Measurements from ENCODE around the gene ZNF512B. TPM values are rescaled to one million over a fixed set of nuclear protein-coding genes. Genes with fewer than 3 reads are reported as not detected.

The ZNF512B gene
- total RNA-seq, 1 donor from 2014 or later = 12.0 TPM

DNA sequence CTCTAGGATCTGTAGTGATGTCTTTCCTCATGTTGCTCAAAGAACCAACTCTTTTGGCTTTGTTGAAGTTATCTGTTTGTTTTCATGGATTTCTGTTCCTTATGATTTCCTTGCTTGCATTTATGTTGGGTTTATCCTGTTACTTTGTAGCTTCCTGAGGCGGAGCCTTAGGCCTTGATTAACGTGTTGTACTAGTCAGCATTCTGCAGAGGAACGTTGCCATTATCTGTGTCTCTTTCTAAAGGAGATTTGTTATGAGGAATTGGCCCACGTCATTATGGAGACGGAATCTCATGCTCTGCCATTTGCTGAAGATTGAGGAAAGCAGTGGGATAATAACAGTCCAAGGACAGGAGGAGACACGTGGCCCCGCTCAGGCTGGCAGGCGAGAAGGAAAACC is 43.4 kb downstream of the ZNF512B start:
- Mint-ChIP-seq H3K27me3 (no peaks in the 10 kb centered on the region), H3K27ac (no peak overlapping the region), H3K4me1 (no peaks in the 10 kb centered on the region), H3K4me3 (no peak overlapping the region), H3K36me3 (ENCODE audit: low read depth) (peaks cover 48% of the 10 kb centered on the region), H3K9me3 (no peaks in the 10 kb centered on the region)
- TF ChIP-seq, protein P1, sequence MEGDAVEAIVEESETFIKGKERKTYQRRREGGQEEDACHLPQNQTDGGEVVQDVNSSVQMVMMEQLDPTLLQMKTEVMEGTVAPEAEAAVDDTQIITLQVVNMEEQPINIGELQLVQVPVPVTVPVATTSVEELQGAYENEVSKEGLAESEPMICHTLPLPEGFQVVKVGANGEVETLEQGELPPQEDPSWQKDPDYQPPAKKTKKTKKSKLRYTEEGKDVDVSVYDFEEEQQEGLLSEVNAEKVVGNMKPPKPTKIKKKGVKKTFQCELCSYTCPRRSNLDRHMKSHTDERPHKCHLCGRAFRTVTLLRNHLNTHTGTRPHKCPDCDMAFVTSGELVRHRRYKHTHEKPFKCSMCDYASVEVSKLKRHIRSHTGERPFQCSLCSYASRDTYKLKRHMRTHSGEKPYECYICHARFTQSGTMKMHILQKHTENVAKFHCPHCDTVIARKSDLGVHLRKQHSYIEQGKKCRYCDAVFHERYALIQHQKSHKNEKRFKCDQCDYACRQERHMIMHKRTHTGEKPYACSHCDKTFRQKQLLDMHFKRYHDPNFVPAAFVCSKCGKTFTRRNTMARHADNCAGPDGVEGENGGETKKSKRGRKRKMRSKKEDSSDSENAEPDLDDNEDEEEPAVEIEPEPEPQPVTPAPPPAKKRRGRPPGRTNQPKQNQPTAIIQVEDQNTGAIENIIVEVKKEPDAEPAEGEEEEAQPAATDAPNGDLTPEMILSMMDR (IDR thresholded peaks at IDR 0.05) = no peak
- no peak for ATAC-seq (ENCODE audit: low read depth)
- DNase-seq = no peak
- POLR2A ChIA-PET = interaction anchor here (0.6 kb wide), 1 partner anchor 142 kb away, joined by 11 read pairs; no protein-coding TSS in a partner anchor
- CTCF ChIA-PET = no interaction called here
- intact Hi-C loops (cut with micrococcal nuclease) = no loop called here

DNA sequence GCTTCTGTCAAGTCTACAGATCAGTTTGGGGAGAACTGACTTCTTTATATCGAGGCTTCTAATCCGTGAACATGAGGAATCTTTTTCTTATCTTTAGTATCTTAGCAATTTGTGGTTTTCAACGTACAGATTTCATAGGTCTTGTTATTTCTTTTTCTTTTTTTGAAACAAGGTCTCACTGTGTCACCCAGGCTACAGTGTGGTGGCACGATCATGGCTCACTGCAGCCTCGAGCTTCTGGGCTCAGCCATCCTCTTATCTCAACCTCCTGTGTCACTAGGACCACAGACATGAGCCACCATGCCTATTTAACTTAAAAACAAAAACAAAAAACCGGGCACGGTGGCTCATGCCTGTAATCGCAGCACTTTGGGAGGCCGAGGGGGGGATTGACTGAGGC is 45.5 kb downstream of the ZNF512B start:
- POLR2A ChIA-PET = no interaction called here
- Mint-ChIP-seq H3K27ac (no peak overlapping the region), H3K27me3 (no peaks in the 10 kb centered on the region), H3K4me1 (no peaks in the 10 kb centered on the region), H3K36me3 (ENCODE audit: low read depth) (peaks cover 34% of the 10 kb centered on the region), H3K9me3 (no peaks in the 10 kb centered on the region), H3K4me3 (no peak overlapping the region)
- intact Hi-C loops (cut with micrococcal nuclease) = no loop called here
- CTCF ChIA-PET = no interaction called here
- DNase-seq (no peak), ATAC-seq (ENCODE audit: low read depth) (no peak)
- TF ChIP-seq, protein P1 (IDR thresholded peaks at IDR 0.05) = no peak

DNA sequence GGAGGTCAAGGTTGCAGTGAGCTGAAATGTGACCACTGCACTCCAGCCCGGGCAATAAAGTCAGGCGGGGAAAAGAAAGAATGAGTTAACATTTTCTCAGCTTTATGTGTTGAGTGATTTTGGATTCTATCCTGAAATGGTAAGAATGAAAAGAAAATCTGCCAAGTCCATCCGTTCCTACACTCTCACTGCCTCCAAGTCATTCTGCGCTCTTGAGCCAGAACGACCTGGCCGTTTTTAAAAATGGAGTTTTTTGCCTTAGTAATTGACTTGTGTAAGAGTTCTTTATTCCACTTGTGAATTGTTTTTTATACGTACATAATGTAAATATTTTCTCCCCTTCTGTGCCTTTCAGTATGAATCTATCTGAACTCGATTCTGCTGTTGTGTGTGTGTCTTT is 46.1 kb downstream of the ZNF512B start:
- peaks cover 28% of the 10 kb centered on the region for H3K36me3 Mint-ChIP-seq (ENCODE audit: low read depth)
- ATAC-seq (ENCODE audit: low read depth) = no peak
- no peak overlapping the region for H3K4me3 Mint-ChIP-seq
- TF ChIP-seq, protein P1 (IDR thresholded peaks at IDR 0.05) = no peak
- CTCF ChIA-PET = no interaction called here
- POLR2A ChIA-PET = no interaction called here
- H3K27me3 Mint-ChIP-seq = no peaks in the 10 kb centered on the region
- peaks cover 6% of the 10 kb centered on the region for H3K4me1 Mint-ChIP-seq
- intact Hi-C loops (cut with micrococcal nuclease) = no loop called here
- no peaks in the 10 kb centered on the region for H3K9me3 Mint-ChIP-seq
- DNase-seq = no peak
- H3K27ac Mint-ChIP-seq = no peak overlapping the region

DNA sequence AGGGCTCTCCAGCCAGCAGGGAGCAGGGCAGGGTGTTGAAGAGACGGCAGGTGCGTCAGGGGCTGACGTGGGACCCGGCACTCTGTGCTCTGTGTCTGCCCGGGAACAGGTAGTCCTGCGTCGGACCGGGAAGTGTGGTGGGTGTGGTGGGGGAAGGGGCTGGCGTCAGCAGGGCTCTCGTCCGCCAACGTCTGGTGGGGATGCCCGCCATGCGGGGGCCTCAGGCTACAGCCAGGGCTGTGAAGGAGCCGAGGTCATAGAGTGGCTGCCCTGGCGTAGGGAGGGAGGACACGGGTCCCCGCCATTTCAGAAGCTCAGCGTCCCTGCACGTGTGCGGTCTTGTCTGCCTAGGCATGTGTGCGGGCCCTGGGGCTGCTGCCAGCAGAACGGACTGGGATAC is 49.5 kb downstream of the ZNF512B start:
- DNase-seq (no peak), ATAC-seq (ENCODE audit: low read depth) (no peak)
- TF ChIP-seq, protein P1 (IDR thresholded peaks at IDR 0.05) = no peak
- Mint-ChIP-seq H3K4me3 (no peak overlapping the region), H3K27ac (no peak overlapping the region), H3K9me3 (peaks cover 4% of the 10 kb centered on the region), H3K36me3 (ENCODE audit: low read depth) (peaks cover 26% of the 10 kb centered on the region), H3K27me3 (no peaks in the 10 kb centered on the region), H3K4me1 (peaks cover 25% of the 10 kb centered on the region)
- POLR2A ChIA-PET = no interaction called here
- intact Hi-C loops (cut with micrococcal nuclease) = no loop called here
- CTCF ChIA-PET = no interaction called here

DNA sequence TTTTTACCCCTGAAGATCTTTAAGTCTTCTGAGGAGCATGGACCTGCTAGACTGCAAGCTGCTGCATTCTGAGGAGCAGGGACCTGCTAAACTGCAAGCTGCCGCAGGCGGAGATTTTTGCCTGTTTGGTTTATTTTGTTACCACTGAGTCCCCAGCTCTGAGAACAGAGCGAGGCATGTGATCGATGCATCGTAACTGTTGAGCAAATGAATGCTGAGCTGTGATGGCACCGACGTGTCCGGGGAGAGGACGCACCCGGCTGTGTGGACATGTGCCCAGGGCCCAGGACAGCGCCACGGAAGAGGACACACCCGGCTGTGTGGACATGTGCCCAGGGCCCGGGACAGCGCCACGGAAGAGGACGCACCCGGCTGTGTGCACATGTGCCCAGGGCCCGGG is 50.6 kb downstream of the ZNF512B start:
- CTCF ChIA-PET = interaction anchor here (1.2 kb wide), 1 partner anchor 54 kb away, joined by 3 read pairs; no protein-coding TSS in a partner anchor
- POLR2A ChIA-PET = no interaction called here
- ATAC-seq (ENCODE audit: low read depth) (no peak), DNase-seq (no peak)
- H3K27me3 Mint-ChIP-seq = no peaks in the 10 kb centered on the region
- no peak overlapping the region for H3K27ac Mint-ChIP-seq
- peaks cover 25% of the 10 kb centered on the region for H3K4me1 Mint-ChIP-seq
- TF ChIP-seq, protein P1 (IDR thresholded peaks at IDR 0.05) = no peak
- H3K4me3 Mint-ChIP-seq = no peak overlapping the region
- peaks cover 4% of the 10 kb centered on the region for H3K9me3 Mint-ChIP-seq
- H3K36me3 Mint-ChIP-seq (ENCODE audit: low read depth) = peaks cover 31% of the 10 kb centered on the region
- intact Hi-C loops (cut with micrococcal nuclease) = no loop called here

All from activated B cell treated with CpG ODN at 0.5 μM for 24 hours (primary cell).